ENCODE measurements around the gene CILP2.

DNA sequence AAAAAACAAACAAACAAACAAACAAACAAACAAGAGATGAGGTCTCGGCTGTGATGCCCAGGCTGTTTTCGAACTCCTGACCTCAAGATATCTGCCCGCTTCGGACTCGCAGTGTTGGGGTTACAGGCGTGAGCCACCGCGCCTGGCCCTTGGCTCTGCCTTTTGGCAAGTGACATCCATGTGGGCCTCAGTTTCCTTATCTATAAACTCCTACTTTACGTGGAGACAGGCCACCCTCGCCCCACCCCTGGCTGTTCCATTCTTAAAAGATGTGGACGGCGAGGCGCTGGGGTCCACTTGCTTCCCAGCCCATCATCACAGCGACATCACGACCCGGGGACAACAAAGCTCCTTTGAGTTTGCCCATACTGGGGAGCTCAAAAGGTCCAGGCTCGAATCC is 24.4 kb upstream of the CILP2 start:
- TF ChIP-seq GATA3 (IDR thresholded peaks at IDR 0.05; ENCODE audit: low read depth, low read length): no peak
- no peak for TF ChIP-seq GATA2 (IDR thresholded peaks at IDR 0.05; ENCODE audit: low read depth, low read length)
